ENCODE data around the gene SIAE.

Gene SIAE

GRCh38 chr11:124678416-124678815 lies 4.9 kb upstream of the SIAE start:
- Mint-ChIP-seq H3K4me1 (peaks cover 3 to 5% of the 10 kb centered on the region in 2 donors), H3K9me3 (peaks cover 4% of the 10 kb centered on the region in 2 donors), H3K27me3 (no peaks in the 10 kb centered on the region), H3K4me3 (no peak overlapping the region), H3K27ac (no peak overlapping the region), H3K36me3 (peaks cover 2 to 7% of the 10 kb centered on the region in 2 donors)
- no peak for ATAC-seq (replicated peaks)
- no peak for DNase-seq

- H3K4me3 Mint-ChIP-seq, result no peak overlapping the region
- no peaks in the 10 kb centered on the region for H3K9me3 Mint-ChIP-seq
- peaks cover 10 to 16% of the 10 kb centered on the region in 2 donors for H3K4me1 Mint-ChIP-seq
- DNase-seq (no peak), ATAC-seq (replicated peaks) (no peak)
- no peaks in the 10 kb centered on the region for H3K27me3 Mint-ChIP-seq
- no peak overlapping the region for H3K27ac Mint-ChIP-seq
- H3K36me3 Mint-ChIP-seq, result no peaks in the 10 kb centered on the region
These were observed 2.8 kb upstream of the SIAE start for GRCh38 chr11:124676386-124676785.

- ATAC-seq (replicated peaks), result no peak
- no peaks in the 10 kb centered on the region for H3K9me3 Mint-ChIP-seq
- no peak for DNase-seq
- peaks cover 16 to 23% of the 10 kb centered on the region in 2 donors for H3K4me1 Mint-ChIP-seq
- H3K36me3 Mint-ChIP-seq, result no peaks in the 10 kb centered on the region
- no peaks in the 10 kb centered on the region for H3K27me3 Mint-ChIP-seq
- peak overlapping the region; percentile 98 for H3K27ac Mint-ChIP-seq
- H3K4me3 Mint-ChIP-seq, result peak overlapping the region; percentile 91 to 96
These were observed 1.0 kb upstream of the SIAE start for GRCh38 chr11:124674571-124674970.

- Mint-ChIP-seq H3K4me1 (peaks cover 16 to 23% of the 10 kb centered on the region in 2 donors), H3K27ac (peak overlapping the region; percentile 98), H3K9me3 (no peaks in the 10 kb centered on the region), H3K4me3 (peak overlapping the region; percentile 91 to 96), H3K36me3 (no peaks in the 10 kb centered on the region), H3K27me3 (no peaks in the 10 kb centered on the region)
- no peak for DNase-seq
- no peak for ATAC-seq (replicated peaks)
These were observed 604 bp upstream of the SIAE start for GRCh38 chr11:124674168-124674517.

GRCh38 chr11:124672536-124673215 lies 863 bp downstream of the SIAE start:
- no peaks in the 10 kb centered on the region for H3K27me3 Mint-ChIP-seq
- ATAC-seq (replicated peaks) (no peak), DNase-seq (no peak)
- H3K27ac Mint-ChIP-seq, result no peak overlapping the region
- peaks cover 16 to 23% of the 10 kb centered on the region in 2 donors for H3K4me1 Mint-ChIP-seq
- H3K4me3 Mint-ChIP-seq, result peak overlapping the region; percentile 91 to 96
- no peaks in the 10 kb centered on the region for H3K9me3 Mint-ChIP-seq
- H3K36me3 Mint-ChIP-seq, result no peaks in the 10 kb centered on the region

- H3K27ac Mint-ChIP-seq, result no peak overlapping the region
- peak; percentile 13 for DNase-seq
- no peaks in the 10 kb centered on the region for H3K9me3 Mint-ChIP-seq
- H3K36me3 Mint-ChIP-seq, result no peaks in the 10 kb centered on the region
- peak; percentile 33 to 46 for ATAC-seq (replicated peaks)
- peaks cover 16 to 23% of the 10 kb centered on the region in 2 donors for H3K4me1 Mint-ChIP-seq
- H3K27me3 Mint-ChIP-seq, result no peaks in the 10 kb centered on the region
- H3K4me3 Mint-ChIP-seq, result no peak overlapping the region
These were observed 2.8 kb downstream of the SIAE start for GRCh38 chr11:124670732-124671131.

- Mint-ChIP-seq H3K4me3 (no peak overlapping the region), H3K27me3 (no peaks in the 10 kb centered on the region), H3K4me1 (peaks cover 14 to 21% of the 10 kb centered on the region in 2 donors), H3K9me3 (no peaks in the 10 kb centered on the region), H3K36me3 (no peaks in the 10 kb centered on the region), H3K27ac (no peak overlapping the region)
- ATAC-seq (replicated peaks), result no peak
- DNase-seq, result peak; percentile 8
These were observed 4.3 kb downstream of the SIAE start for GRCh38 chr11:124669193-124669592.

- no peaks in the 10 kb centered on the region for H3K36me3 Mint-ChIP-seq
- no peaks in the 10 kb centered on the region for H3K9me3 Mint-ChIP-seq
These were observed 5.9 kb downstream of the SIAE start for GRCh38 chr11:124667601-124668000.

GRCh38 chr11:124663861-124664260 lies 9.7 kb downstream of the SIAE start:
- DNase-seq (no peak), ATAC-seq (replicated peaks) (no peak)
- Mint-ChIP-seq H3K27ac (no peak overlapping the region), H3K4me3 (no peak overlapping the region), H3K4me1 (no peaks in the 10 kb centered on the region), H3K36me3 (peaks cover 0 to 3% of the 10 kb centered on the region in 2 donors), H3K9me3 (no peaks in the 10 kb centered on the region), H3K27me3 (no peaks in the 10 kb centered on the region)

More at GRCh38 chr11:124667601-124668000, 5.9 kb downstream of the SIAE start:
- Mint-ChIP-seq H3K4me3 (no peak overlapping the region), H3K27me3 (no peaks in the 10 kb centered on the region), H3K27ac (no peak overlapping the region), H3K4me1 (peaks cover 7 to 10% of the 10 kb centered on the region in 2 donors)
- DNase-seq (no peak), ATAC-seq (replicated peaks) (no peak)

GRCh38 chr11:124662106-124662505 lies 11.4 kb downstream of the SIAE start:
- ATAC-seq (replicated peaks) (no peak), DNase-seq (no peak)
- H3K27ac Mint-ChIP-seq, result no peak overlapping the region
- no peaks in the 10 kb centered on the region for H3K9me3 Mint-ChIP-seq
- no peaks in the 10 kb centered on the region for H3K4me1 Mint-ChIP-seq
- H3K4me3 Mint-ChIP-seq, result no peak overlapping the region
- peaks cover 0 to 3% of the 10 kb centered on the region in 2 donors for H3K36me3 Mint-ChIP-seq
- H3K27me3 Mint-ChIP-seq, result no peaks in the 10 kb centered on the region

GRCh38 chr11:124661553-124661952 lies 12.0 kb downstream of the SIAE start:
- no peak overlapping the region for H3K27ac Mint-ChIP-seq
- no peaks in the 10 kb centered on the region for H3K27me3 Mint-ChIP-seq
- DNase-seq (no peak), ATAC-seq (replicated peaks) (no peak)
- no peak overlapping the region for H3K4me3 Mint-ChIP-seq
- H3K4me1 Mint-ChIP-seq, result no peaks in the 10 kb centered on the region
- peaks cover 0 to 3% of the 10 kb centered on the region in 2 donors for H3K36me3 Mint-ChIP-seq
- H3K9me3 Mint-ChIP-seq, result no peaks in the 10 kb centered on the region

- H3K9me3 Mint-ChIP-seq, result no peaks in the 10 kb centered on the region
These were observed 14.6 kb downstream of the SIAE start for GRCh38 chr11:124658986-124659385.

GRCh38 chr11:124658501-124658900 lies 15.0 kb downstream of the SIAE start:
- Mint-ChIP-seq H3K4me1 (no peaks in the 10 kb centered on the region), H3K9me3 (no peaks in the 10 kb centered on the region), H3K36me3 (peaks cover 3 to 5% of the 10 kb centered on the region in 2 donors), H3K27ac (no peak overlapping the region), H3K27me3 (no peaks in the 10 kb centered on the region), H3K4me3 (no peak overlapping the region)
- ATAC-seq (replicated peaks) (no peak), DNase-seq (no peak)

More at GRCh38 chr11:124658986-124659385, 14.6 kb downstream of the SIAE start:
- H3K36me3 Mint-ChIP-seq, result peaks cover 3% of the 10 kb centered on the region in 2 donors
- ATAC-seq (replicated peaks), result no peak
- no peaks in the 10 kb centered on the region for H3K4me1 Mint-ChIP-seq
- no peak for DNase-seq
- H3K27ac Mint-ChIP-seq, result no peak overlapping the region
- H3K27me3 Mint-ChIP-seq, result no peaks in the 10 kb centered on the region
- H3K4me3 Mint-ChIP-seq, result no peak overlapping the region

GRCh38 chr11:124657904-124658303 lies 15.6 kb downstream of the SIAE start:
- Mint-ChIP-seq H3K27ac (no peak overlapping the region), H3K27me3 (no peaks in the 10 kb centered on the region), H3K9me3 (no peaks in the 10 kb centered on the region), H3K4me1 (no peaks in the 10 kb centered on the region), H3K4me3 (no peak overlapping the region), H3K36me3 (peaks cover 5 to 10% of the 10 kb centered on the region in 2 donors)
- ATAC-seq (replicated peaks), result no peak
- no peak for DNase-seq

GRCh38 chr11:124656774-124657630 lies 16.5 kb downstream of the SIAE start:
- Mint-ChIP-seq H3K27ac (no peak overlapping the region), H3K27me3 (no peaks in the 10 kb centered on the region), H3K4me1 (no peaks in the 10 kb centered on the region), H3K9me3 (no peaks in the 10 kb centered on the region), H3K36me3 (peaks cover 5 to 10% of the 10 kb centered on the region in 2 donors), H3K4me3 (no peak overlapping the region)
- ATAC-seq (replicated peaks), result no peak
- no peak for DNase-seq
